DMS79 treated with DMSO at 0.1 percent for 48 hours (cell line): Measurements from ENCODE around the gene ACOT13.
"Not testable (repeated sequence)": the region's sequence is repeated elsewhere in the genome, so short reads cannot be mapped to it uniquely, and the experiment has no call there.

ENCODE experiments used
- DNase-seq: peaks from one replicate; lab custom pipeline; 2025; lab: John Stamatoyannopoulos, UW

The ACOT13 gene

GRCh38 chr6:24662236-24662635, 4.6 kb upstream of the ACOT13 start:
- no peak for DNase-seq

GRCh38 chr6:24663189-24663588, 3.7 kb upstream of the ACOT13 start:
- no peak for DNase-seq

GRCh38 chr6:24664046-24664987, 2.6 kb upstream of the ACOT13 start:
- no peak for DNase-seq

- peak; percentile 48 for DNase-seq
These were observed 708 bp upstream of the ACOT13 start for GRCh38 chr6:24666097-24666640.

GRCh38 chr6:24667378-24667803, 514 bp downstream of the ACOT13 start:
- no peak for DNase-seq

- not testable (repeated sequence) for DNase-seq
These were observed 1.5 kb downstream of the ACOT13 start for GRCh38 chr6:24668066-24668996.

GRCh38 chr6:24668997-24669361, 2.1 kb downstream of the ACOT13 start:
- DNase-seq = no peak

GRCh38 chr6:24670492-24670891, 3.6 kb downstream of the ACOT13 start:
- DNase-seq = not testable (repeated sequence)

GRCh38 chr6:24671077-24671476, 4.2 kb downstream of the ACOT13 start:
- not testable (repeated sequence) for DNase-seq

- DNase-seq = no peak
These were observed 5.8 kb downstream of the ACOT13 start for GRCh38 chr6:24672620-24673182.

- DNase-seq = peak; percentile 13
These were observed 6.7 kb downstream of the ACOT13 start for GRCh38 chr6:24673625-24674024.

GRCh38 chr6:24678792-24679352, 12.0 kb downstream of the ACOT13 start:
- DNase-seq = not testable (repeated sequence)

- DNase-seq = no peak
These were observed 13.7 kb downstream of the ACOT13 start for GRCh38 chr6:24680582-24680981.

GRCh38 chr6:24683297-24684296, 16.7 kb downstream of the ACOT13 start:
- no peak for DNase-seq

GRCh38 chr6:24686408-24686807, 19.5 kb downstream of the ACOT13 start:
- DNase-seq = no peak

- no peak for DNase-seq
These were observed 20.1 kb downstream of the ACOT13 start for GRCh38 chr6:24686946-24687345.

GRCh38 chr6:24689964-24690363, 23.1 kb downstream of the ACOT13 start:
- no peak for DNase-seq

- DNase-seq = no peak
These were observed 23.7 kb downstream of the ACOT13 start for GRCh38 chr6:24690593-24690992.

GRCh38 chr6:24691550-24691949, 24.7 kb downstream of the ACOT13 start:
- DNase-seq = no peak

GRCh38 chr6:24692003-24692402, 25.1 kb downstream of the ACOT13 start:
- no peak for DNase-seq
